ENCODE measurements around the gene COX6B1. TPM values are rescaled to one million over a fixed set of nuclear protein-coding genes. Genes with fewer than 3 reads are reported as not detected.

Gene COX6B1
- total RNA-seq, 4 donors from 2014 or later, result 449 to 756 (median 626) TPM

- TF ChIP-seq, protein P1, sequence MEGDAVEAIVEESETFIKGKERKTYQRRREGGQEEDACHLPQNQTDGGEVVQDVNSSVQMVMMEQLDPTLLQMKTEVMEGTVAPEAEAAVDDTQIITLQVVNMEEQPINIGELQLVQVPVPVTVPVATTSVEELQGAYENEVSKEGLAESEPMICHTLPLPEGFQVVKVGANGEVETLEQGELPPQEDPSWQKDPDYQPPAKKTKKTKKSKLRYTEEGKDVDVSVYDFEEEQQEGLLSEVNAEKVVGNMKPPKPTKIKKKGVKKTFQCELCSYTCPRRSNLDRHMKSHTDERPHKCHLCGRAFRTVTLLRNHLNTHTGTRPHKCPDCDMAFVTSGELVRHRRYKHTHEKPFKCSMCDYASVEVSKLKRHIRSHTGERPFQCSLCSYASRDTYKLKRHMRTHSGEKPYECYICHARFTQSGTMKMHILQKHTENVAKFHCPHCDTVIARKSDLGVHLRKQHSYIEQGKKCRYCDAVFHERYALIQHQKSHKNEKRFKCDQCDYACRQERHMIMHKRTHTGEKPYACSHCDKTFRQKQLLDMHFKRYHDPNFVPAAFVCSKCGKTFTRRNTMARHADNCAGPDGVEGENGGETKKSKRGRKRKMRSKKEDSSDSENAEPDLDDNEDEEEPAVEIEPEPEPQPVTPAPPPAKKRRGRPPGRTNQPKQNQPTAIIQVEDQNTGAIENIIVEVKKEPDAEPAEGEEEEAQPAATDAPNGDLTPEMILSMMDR (IDR thresholded peaks at IDR 0.05), result no peak
- TF ChIP-seq POLR2A (IDR thresholded peaks at IDR 0.05) (no peak), EP300 (IDR thresholded peaks at IDR 0.05) (no peak), POLR2AphosphoS5 (IDR thresholded peaks at IDR 0.05) (no peak)
- peaks cover 49% of the 10 kb centered on the region for H3K36me3 ChIP-seq
Measured at GRCh38 chr19:35665604-35666003, 17.5 kb downstream of the COX6B1 start.

DNA sequence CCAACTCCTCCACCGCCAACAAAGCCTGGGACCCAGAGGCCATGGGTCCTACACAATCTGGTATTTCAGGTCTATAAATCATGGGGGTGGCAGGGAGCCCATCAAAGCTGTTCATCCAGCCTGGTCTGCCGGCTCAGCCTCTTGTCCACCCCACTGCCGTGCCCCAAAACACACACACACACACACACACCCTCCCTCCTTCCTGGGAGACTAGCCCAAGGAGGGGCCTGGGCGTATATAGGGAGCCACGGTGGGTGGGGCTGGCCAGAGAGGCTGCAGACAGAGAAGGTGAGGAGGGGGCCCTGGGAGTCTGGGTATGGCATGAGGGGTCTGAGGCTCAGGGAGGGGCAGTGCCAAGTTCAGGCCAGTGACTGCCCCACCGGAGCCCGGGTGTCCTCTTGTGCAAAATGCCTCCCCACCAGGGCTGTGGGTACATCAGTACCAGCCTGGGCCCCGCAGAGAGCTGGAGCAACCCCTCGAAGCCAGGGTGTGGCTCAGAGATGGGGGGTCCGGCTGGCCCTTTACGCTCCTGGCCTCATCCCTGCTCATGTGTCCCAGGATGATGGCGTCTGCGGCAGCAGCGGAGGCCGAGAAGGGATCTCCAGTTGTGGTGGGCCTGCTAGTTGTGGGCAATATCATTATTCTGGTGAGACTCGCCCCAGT is 18.3 kb downstream of the COX6B1 start, which contains the start of gene UPK1A:
Gene UPK1A, plus strand, starts transcription at position 267 of the 663 bp plus-strand sequence. Its CDS starts 296 bp downstream, at position 563.
- 47% methylated on average over 11 of the region's 16 CpGs for WGBS
- Histone ChIP-seq H3K27me3 (peaks cover 11% of the 10 kb centered on the region), H3K4me1 (peaks cover 7% of the 10 kb centered on the region), H3K9me3 (no peaks in the 10 kb centered on the region), H3K27ac (no peak within 1 kb of the TSS), H3K36me3 (peaks cover 41% of the 10 kb centered on the region), H3K4me3 (no peak within 1 kb of the TSS)
- TF ChIP-seq POLR2A (IDR thresholded peaks at IDR 0.05), result no peak
- no peak for TF ChIP-seq EP300 (IDR thresholded peaks at IDR 0.05)
- TF ChIP-seq POLR2AphosphoS5 (IDR thresholded peaks at IDR 0.05), result no peak
- TF ChIP-seq, protein P1 (IDR thresholded peaks at IDR 0.05), result no peak
- DNase-seq (ENCODE audit: low spot score in 2 of 2), result no peak

More at GRCh38 chr19:35665604-35666003, 17.5 kb downstream of the COX6B1 start:
- Histone ChIP-seq H3K4me3 (no peak overlapping the region), H3K27ac (no peak overlapping the region), H3K4me1 (peaks cover 7% of the 10 kb centered on the region), H3K9me3 (no peaks in the 10 kb centered on the region), H3K27me3 (peaks cover 7% of the 10 kb centered on the region)
- no peak for DNase-seq (ENCODE audit: low spot score in 2 of 2)
- WGBS, result 86% methylated on average over 6 of the region's 7 CpGs

- Histone ChIP-seq H3K4me3 (no peak overlapping the region), H3K27me3 (peaks cover 32% of the 10 kb centered on the region), H3K36me3 (peaks cover 11% of the 10 kb centered on the region), H3K27ac (no peak overlapping the region), H3K9me3 (no peaks in the 10 kb centered on the region), H3K4me1 (peaks cover 15% of the 10 kb centered on the region)
- 74% methylated on average over 6 of the region's 6 CpGs for WGBS
- TF ChIP-seq, protein P1 (IDR thresholded peaks at IDR 0.05), result no peak
- no peak for TF ChIP-seq POLR2AphosphoS5 (IDR thresholded peaks at IDR 0.05)
- DNase-seq (ENCODE audit: low spot score in 2 of 2), result no peak
Measured at GRCh38 chr19:35669566-35669965, 21.4 kb downstream of the COX6B1 start.

- no peak for DNase-seq (ENCODE audit: low spot score in 2 of 2)
- H3K36me3 ChIP-seq, result peaks cover 7% of the 10 kb centered on the region
- H3K4me1 ChIP-seq, result peaks cover 15% of the 10 kb centered on the region
- WGBS, result 62% methylated on average over 4 of the region's 4 CpGs
- H3K4me3 ChIP-seq, result no peak overlapping the region
- H3K9me3 ChIP-seq, result no peaks in the 10 kb centered on the region
- H3K27me3 ChIP-seq, result peaks cover 32% of the 10 kb centered on the region
- TF ChIP-seq, protein P1 (IDR thresholded peaks at IDR 0.05), result no peak
- H3K27ac ChIP-seq, result no peak overlapping the region
Measured at GRCh38 chr19:35669974-35670373, 21.9 kb downstream of the COX6B1 start.

DNA sequence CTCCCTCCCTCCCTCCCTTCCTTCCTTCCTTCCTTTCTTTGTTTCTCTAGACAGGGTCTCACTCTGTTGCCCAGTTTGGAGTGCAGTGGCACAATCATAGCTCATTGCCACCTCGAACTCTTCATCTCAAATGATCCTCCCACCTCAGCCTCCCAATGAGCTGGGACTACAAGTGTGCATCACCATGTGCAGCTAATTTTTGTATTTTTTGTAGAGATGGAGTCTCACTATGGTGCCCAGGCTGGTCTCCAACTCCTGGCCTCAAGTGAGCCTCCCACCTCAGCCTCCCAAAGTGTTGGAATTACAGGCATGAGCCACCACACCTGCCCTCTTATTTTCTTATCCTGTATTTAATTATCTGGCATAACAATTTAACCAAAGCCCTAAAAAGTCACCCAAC is 22.6 kb downstream of the COX6B1 start:
- TF ChIP-seq EP300 (IDR thresholded peaks at IDR 0.05) (no peak), POLR2AphosphoS5 (IDR thresholded peaks at IDR 0.05) (no peak), POLR2A (IDR thresholded peaks at IDR 0.05) (no peak)
- TF ChIP-seq, protein P1 (IDR thresholded peaks at IDR 0.05), result no peak

More for the DNA sequence above, 22.6 kb downstream of the COX6B1 start:
- 74% methylated on average over 1 of the region's 1 CpG for WGBS
- Histone ChIP-seq H3K9me3 (no peaks in the 10 kb centered on the region), H3K27me3 (peaks cover 36% of the 10 kb centered on the region), H3K4me3 (no peak overlapping the region), H3K4me1 (peaks cover 15% of the 10 kb centered on the region), H3K27ac (no peak overlapping the region), H3K36me3 (peaks cover under 1% of the 10 kb centered on the region)
- no peak for DNase-seq (ENCODE audit: low spot score in 2 of 2)

All from suprapubic skin (tissue), 4 donors.